IMR-90 (cell line): ENCODE results near the gene ARRB1. TPM values are rescaled to one million over a fixed set of nuclear protein-coding genes. Genes with fewer than 3 reads are reported as not detected.

ENCODE experiments used
- ATAC-seq: fragments of 200-7000 bp; cut with Tn5 transposase; 2 replicates; pipeline ENCODE4 v1.9.1; 2020; ENCODE audit warnings: low read depth, mild to moderate bottlenecking, moderate library complexity
- BruUV-seq: library from RNA; stranded (reverse); fragments of 400-500 nt; replicated peaks from 2 replicates; lab custom pipeline; 2021; lab: Mats Ljungman, UMichigan
- CTCF ChIA-PET: fragments of 300-600 bp; formaldehyde crosslinking; extraction: SDS; loops from one replicate; lab custom pipeline; 2021; ENCODE audit warnings: antibody characterized with exemption; lab: Yijun Ruan, JAX
- POLR2A ChIA-PET: fragments of 300-600 bp; sonication (Branson Sonifier 250); formaldehyde crosslinking; loops from one replicate; lab custom pipeline; 2022; ENCODE audit warnings: antibody characterized with exemption; ENCODE audit not compliant: unreplicated experiment; lab: Charles Lee
- DNase-seq: peaks from one replicate; pipeline ENCODE4 v3.0.0; 2013
- H2AFZ ChIP-seq: replicated peaks from 2 replicates; pipeline ENCODE3; 2013; ENCODE audit warnings: low read length, mild to moderate bottlenecking; ENCODE audit not compliant: poor library complexity
- H2AK5ac ChIP-seq: 2 replicates; pipeline ENCODE4 v1.6.1; 2013; ENCODE audit warnings: low read depth, low read length, inconsistent platforms
- H2AK9ac ChIP-seq: replicated peaks from 2 replicates; pipeline ENCODE3; 2013; ENCODE audit warnings: mild to moderate bottlenecking, low read depth, low read length, moderate library complexity; ENCODE audit not compliant: poor library complexity
- H2BK120ac ChIP-seq: 2 replicates; pipeline ENCODE4 v1.6.1; 2013; ENCODE audit warnings: low read depth, low read length, inconsistent platforms
- H2BK15ac ChIP-seq: 3 replicates; pipeline ENCODE4 v1.6.1; 2013; ENCODE audit warnings: low read depth, low read length, inconsistent platforms
- H2BK20ac ChIP-seq: 2 replicates; pipeline ENCODE4 v1.6.1; 2013; ENCODE audit warnings: low read depth, mild to moderate bottlenecking, inconsistent platforms, low read length, moderate library complexity
- H2BK5ac ChIP-seq: 2 replicates; pipeline ENCODE4 v1.6.1; 2013; ENCODE audit warnings: mild to moderate bottlenecking, low read depth, low read length, inconsistent platforms; ENCODE audit not compliant: poor library complexity, severe bottlenecking
- H3K14ac ChIP-seq: replicated peaks from 2 replicates; pipeline ENCODE4 v1.6.1; 2013; ENCODE audit warnings: low read depth, low read length, inconsistent platforms
- H3K18ac ChIP-seq: 2 replicates; pipeline ENCODE4 v1.6.1; 2013; ENCODE audit warnings: low read depth, low read length, control low read depth
- H3K23ac ChIP-seq: 2 replicates; pipeline ENCODE4 v1.6.1; 2013; ENCODE audit warnings: low read depth, low read length, inconsistent platforms
- H3K27ac ChIP-seq: 2 replicates; pipeline ENCODE4 v1.5.1; 2013; ENCODE audit warnings: mild to moderate bottlenecking, control low read depth, low read length; ENCODE audit not compliant: insufficient read depth
- H3K27me3 ChIP-seq: 2 replicates; pipeline ENCODE4 v1.6.1; 2013; ENCODE audit warnings: low read length; ENCODE audit not compliant: control insufficient read depth, insufficient read depth
- H3K36me3 ChIP-seq: 2 replicates; pipeline ENCODE4 v1.6.1; 2013; ENCODE audit warnings: low read length, mixed read lengths; ENCODE audit not compliant: control insufficient read depth, insufficient read depth
- H3K4ac ChIP-seq: 2 replicates; pipeline ENCODE4 v1.6.1; 2013; ENCODE audit warnings: low read depth, low read length, inconsistent platforms
- H3K4me1 ChIP-seq: 2 replicates; pipeline ENCODE4 v1.6.1; 2013; ENCODE audit warnings: low read length, mixed read lengths; ENCODE audit not compliant: control insufficient read depth, insufficient read depth
- H3K4me2 ChIP-seq: 2 replicates; pipeline ENCODE4 v1.6.1; 2013; ENCODE audit warnings: low read depth, mild to moderate bottlenecking, control low read depth, low read length, moderate library complexity
- H3K4me3 ChIP-seq: 2 replicates; pipeline ENCODE4 v1.5.1; 2013; ENCODE audit warnings: low read depth, mild to moderate bottlenecking, control low read depth, low read length, moderate library complexity; ENCODE audit not compliant: insufficient read depth
- H3K56ac ChIP-seq: 2 replicates; pipeline ENCODE4 v1.6.1; 2013; ENCODE audit warnings: low read length, inconsistent platforms; ENCODE audit not compliant: insufficient read depth; ENCODE audit errors: extremely low read depth
- H3K79me1 ChIP-seq, 2 experiments: 2 replicates each; pipeline ENCODE4 v1.6.1; 2013; ENCODE audit warnings: low read length in 2 of 2, inconsistent platforms in 1 of 2, low read depth in 1 of 2
- H3K9ac ChIP-seq: 2 replicates; pipeline ENCODE4 v1.6.1; 2013; ENCODE audit warnings: low read depth, low read length, control low read depth
- H3K9me1 ChIP-seq: 2 replicates; pipeline ENCODE4 v1.6.1; 2013; ENCODE audit warnings: low read length, inconsistent platforms; ENCODE audit not compliant: insufficient read depth
- H3K9me3 ChIP-seq: 2 replicates; pipeline ENCODE4 v1.6.1; 2013; ENCODE audit warnings: low read length; ENCODE audit not compliant: control insufficient read depth, insufficient read depth
- H4K20me1 ChIP-seq: 2 replicates; pipeline ENCODE4 v1.6.1; 2013; ENCODE audit warnings: low read length, inconsistent platforms; ENCODE audit not compliant: insufficient read depth
- H4K5ac ChIP-seq: 2 replicates; pipeline ENCODE4 v1.6.1; 2013; ENCODE audit warnings: mild to moderate bottlenecking, low read depth, low read length, control low read depth
- H4K8ac ChIP-seq, 2 experiments: 2 replicates each; pipeline ENCODE4 v1.6.1; 2013; ENCODE audit warnings: low read depth in 2 of 2, low read length in 2 of 2, control low read depth in 1 of 2, inconsistent platforms in 1 of 2
- H4K91ac ChIP-seq: 2 replicates; pipeline ENCODE4 v1.6.1; 2013; ENCODE audit warnings: low read depth, low read length, inconsistent platforms; ENCODE audit not compliant: insufficient read depth
- CHD1 ChIP-seq: IDR thresholded peaks from 2 replicates; pipeline ENCODE4 v1.6.1; 2012; ENCODE audit warnings: low read depth, low read length, improper control_type of control experiment
- CTCF ChIP-seq: conservative IDR thresholded peaks from 2 replicates; pipeline ENCODE4 v1.5.1; 2012; ENCODE audit warnings: mild to moderate bottlenecking, low read depth, low read length, improper control_type of control experiment
- FOS ChIP-seq: fragments of 150-350 bp; IDR thresholded peaks from 2 replicates; pipeline ENCODE4 v1.6.1; 2016; ENCODE audit warnings: low read depth, low read length
- MAZ ChIP-seq: IDR thresholded peaks from 2 replicates; pipeline ENCODE4 v1.6.1; 2012; ENCODE audit warnings: low read depth, mild to moderate bottlenecking, low read length, improper control_type of control experiment, moderate library complexity, borderline replicate concordance
- POLR2A ChIP-seq: IDR thresholded peaks from 2 replicates; pipeline ENCODE4 v1.6.1; 2012; ENCODE audit warnings: mild to moderate bottlenecking, low read depth, low read length
- RAD21 ChIP-seq: IDR thresholded peaks from 2 replicates; pipeline ENCODE4 v1.6.1; 2012; ENCODE audit warnings: low read length, improper control_type of control experiment
- RFX5 ChIP-seq: IDR thresholded peaks from 2 replicates; pipeline ENCODE4 v1.8.0; 2012; ENCODE audit warnings: low read depth, mild to moderate bottlenecking, low read length, moderate library complexity
- SMC3 ChIP-seq: fragments of 150-350 bp; IDR thresholded peaks from 2 replicates; pipeline ENCODE4 v1.6.1; 2016; ENCODE audit warnings: low read depth, mild to moderate bottlenecking, antibody characterized with exemption, low read length, moderate library complexity
- WGBS, 2 experiments: methylation state at CpG; one replicate each; pipeline versions ENCODE4 v1.1.5 to v1.1.7; 2013; ENCODE audit warnings: missing lambda C conversion rate in 2 of 2; ENCODE audit not compliant: insufficient read length in 1 of 2; ENCODE audit errors: extremely low coverage in 2 of 2; 5-methylcytosine and 5-hydroxymethylcytosine counted together
- dilution Hi-C: fragments of 300-500 bp; cut with HindIII; formaldehyde crosslinking; loops from one replicate; pipeline ENCODE4 v1.14.3; 2018; ENCODE audit warnings: low sequenced_read_pairs; ENCODE audit not compliant: unreplicated experiment
- in situ Hi-C: fragments of 300-500 bp; cut with MboI; formaldehyde crosslinking; loops from 3 replicates; pipeline ENCODE4 v1.14.3; 2019; ENCODE audit warnings: low sequenced_read_pairs, inconsistent platforms, mixed read lengths
- intact Hi-C: fragments of 100-400 bp; cut with micrococcal nuclease; formaldehyde crosslinking; loops from 2 replicates; pipeline ENCODE4 v1.10.0; 2022
- polyA plus RNA-seq, 3 experiments: library from polyadenylated mRNA; depleted of rRNA; stranded (reverse); fragments of >200 nt; gene quantifications; 2 replicates each; pipeline ENCODE4 v1.2.3, GENCODE V29; 2012; ENCODE audit warnings: low replicate concordance in 1 of 3
- total RNA-seq: library from RNA; depleted of rRNA; stranded (reverse); fragments of >200 nt; gene quantifications from 2 replicates; pipeline ENCODE4 v1.2.3, GENCODE V29; 2012

Gene ARRB1
- total and polyA plus RNA-seq, 2 of the 4 experiments (the other 2 are of a cell fraction) = 11.0 to 17.4 TPM

GRCh38 chr11:75346912-75347647, 4.4 kb downstream of the ARRB1 start:
- H2BK5ac ChIP-seq = peak overlapping the region; percentile 61
- peak overlapping the region; percentile 54 for H2BK20ac ChIP-seq
- H3K27me3 ChIP-seq = no peaks in the 10 kb centered on the region
- H3K23ac ChIP-seq = peak overlapping the region; percentile 57
- WGBS, 2 experiments = no CpG with 5 or more reads among the region's 11 CpGs
- H3K18ac ChIP-seq = peak overlapping the region; percentile 38
- peak overlapping the region; percentile 27 for H2AK5ac ChIP-seq
- H2BK120ac ChIP-seq = peak overlapping the region; percentile 4
- no peaks in the 10 kb centered on the region for H3K36me3 ChIP-seq
- peak overlapping the region; percentile 3 for H3K14ac ChIP-seq
- H2AFZ ChIP-seq = no peak overlapping the region
- intact Hi-C loops = no loop called here
- H3K79me1 ChIP-seq = peaks cover 0 to 31% of the 10 kb centered on the region in 2 experiments; a peak in 2 of 4 replicates
- peaks cover 20% of the 10 kb centered on the region for H4K20me1 ChIP-seq
- DNase-seq = peak; percentile 49
- H3K56ac ChIP-seq = peak overlapping the region; percentile 32; the same call in 1 of the 2 replicates
- peak overlapping the region; percentile 12 for H3K4ac ChIP-seq
- peak overlapping the region; percentile 60 for H4K91ac ChIP-seq
- H3K27ac ChIP-seq = peak overlapping the region; percentile 66
- no peak for TF ChIP-seq SMC3
- no peak for TF ChIP-seq MAZ
- no peak for TF ChIP-seq CTCF
- no peak for TF ChIP-seq CHD1
- TF ChIP-seq POLR2A = no peak
- no peak for TF ChIP-seq RFX5
- no peak for TF ChIP-seq FOS
- no peak for TF ChIP-seq RAD21
- dilution Hi-C loops = no loop called here
- CTCF ChIA-PET = no interaction called here
- H3K9me3 ChIP-seq = no peaks in the 10 kb centered on the region
- no peak overlapping the region for H3K4me2 ChIP-seq
- no peak overlapping the region for H3K9ac ChIP-seq
- ATAC-seq = no peak
- peak overlapping the region; percentile 59; the same call in 2 of the 3 replicates for H2BK15ac ChIP-seq
- no TSS peak for BruUV-seq
- no peak overlapping the region for H3K4me3 ChIP-seq
- in situ Hi-C loops = no loop called here
- peaks cover 36% of the 10 kb centered on the region for H3K9me1 ChIP-seq
- H4K5ac ChIP-seq = peak overlapping the region; percentile 28
- H4K8ac ChIP-seq = peak overlapping the region; percentile 9 to 33; a peak in 2 of 4 replicates
- peaks cover 45% of the 10 kb centered on the region for H3K4me1 ChIP-seq
- POLR2A ChIA-PET = no interaction called here
- peak overlapping the region; percentile 75 for H2AK9ac ChIP-seq
